ENCODE data around the gene CARD10. TPM values are rescaled to one million over a fixed set of nuclear protein-coding genes. Genes with fewer than 3 reads are reported as not detected.
A peak's percentile ranks its signal among the peaks of the same experiment; 100 is the strongest.

CARD10 gene
- total RNA-seq, 2 donors from 2014 or later: 17.4 to 28.7 TPM

DNA sequence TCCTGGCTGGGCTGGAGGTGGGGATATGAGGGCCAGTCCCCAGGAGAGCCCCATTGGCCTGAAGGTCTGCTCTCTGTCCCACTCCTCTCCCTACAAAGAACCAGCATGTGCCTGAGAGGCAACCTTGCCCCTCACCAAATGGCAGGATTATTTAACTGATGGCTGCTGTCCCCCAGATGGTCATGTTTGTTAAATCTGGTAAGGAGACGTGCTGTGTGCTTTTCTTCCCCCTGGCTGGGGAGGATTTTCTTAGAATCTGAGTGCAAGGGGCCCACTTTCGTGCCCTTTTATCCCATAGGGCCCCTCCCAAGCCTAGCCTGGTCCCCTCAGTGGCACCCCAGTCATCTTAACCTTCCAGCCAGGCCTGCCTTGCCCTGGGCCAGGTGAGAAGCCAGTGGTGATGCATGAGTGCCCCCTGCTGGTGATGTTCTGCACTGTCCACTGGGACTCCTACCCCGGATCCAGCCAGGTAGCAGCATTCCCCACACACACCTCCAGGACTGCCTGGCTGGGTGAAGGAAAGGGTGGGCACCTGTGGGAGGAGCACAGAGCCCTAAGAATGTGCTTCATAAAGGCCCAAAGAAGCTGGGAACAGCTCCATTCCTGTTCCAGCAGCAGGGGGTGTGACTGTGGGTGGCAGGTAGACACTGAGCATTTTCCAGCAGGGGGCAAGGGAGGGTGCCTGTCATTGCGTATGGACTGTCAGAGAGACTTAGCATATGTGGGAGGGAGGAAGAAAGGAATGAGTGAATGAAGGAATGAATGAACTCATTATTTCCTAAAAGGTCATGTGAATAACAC, 61.9 kb downstream of the CARD10 start:
- H3K27me3 ChIP-seq: no peaks in the 10 kb centered on the region
- H3K27ac ChIP-seq: no peak overlapping the region
- DNase-seq (peak; percentile 82 to 88 (median 86)), ATAC-seq (peak; percentile 87)
- 31 to 44% methylated on average over 4 of the region's 4 CpGs for WGBS, 2 donors
- no peaks in the 10 kb centered on the region for H3K36me3 ChIP-seq (replicated peaks in 1 of 2; ENCODE audit: insufficient read depth in 1 of 2, low read depth in 2 of 2)
- no peak for TF ChIP-seq POLR2A (IDR thresholded peaks at IDR 0.05)
- TF ChIP-seq, protein P1, sequence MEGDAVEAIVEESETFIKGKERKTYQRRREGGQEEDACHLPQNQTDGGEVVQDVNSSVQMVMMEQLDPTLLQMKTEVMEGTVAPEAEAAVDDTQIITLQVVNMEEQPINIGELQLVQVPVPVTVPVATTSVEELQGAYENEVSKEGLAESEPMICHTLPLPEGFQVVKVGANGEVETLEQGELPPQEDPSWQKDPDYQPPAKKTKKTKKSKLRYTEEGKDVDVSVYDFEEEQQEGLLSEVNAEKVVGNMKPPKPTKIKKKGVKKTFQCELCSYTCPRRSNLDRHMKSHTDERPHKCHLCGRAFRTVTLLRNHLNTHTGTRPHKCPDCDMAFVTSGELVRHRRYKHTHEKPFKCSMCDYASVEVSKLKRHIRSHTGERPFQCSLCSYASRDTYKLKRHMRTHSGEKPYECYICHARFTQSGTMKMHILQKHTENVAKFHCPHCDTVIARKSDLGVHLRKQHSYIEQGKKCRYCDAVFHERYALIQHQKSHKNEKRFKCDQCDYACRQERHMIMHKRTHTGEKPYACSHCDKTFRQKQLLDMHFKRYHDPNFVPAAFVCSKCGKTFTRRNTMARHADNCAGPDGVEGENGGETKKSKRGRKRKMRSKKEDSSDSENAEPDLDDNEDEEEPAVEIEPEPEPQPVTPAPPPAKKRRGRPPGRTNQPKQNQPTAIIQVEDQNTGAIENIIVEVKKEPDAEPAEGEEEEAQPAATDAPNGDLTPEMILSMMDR (IDR thresholded peaks at IDR 0.05): peak; percentile 67 to 96 (median 91)
- no peak overlapping the region for H3K4me3 ChIP-seq
- intact Hi-C loops (cut with DNase I): loop anchor here (5.0 kb wide), 1 partner anchor 140 kb away; no protein-coding TSS in a partner anchor
- H3K9me3 ChIP-seq: no peaks in the 10 kb centered on the region
- peaks cover 12% of the 10 kb centered on the region for H3K4me1 ChIP-seq

GRCh38 chr22:37456346-37456745, 62.9 kb downstream of the CARD10 start:
- H3K9me3 ChIP-seq: no peaks in the 10 kb centered on the region
- intact Hi-C loops (cut with DNase I): loop anchor here (5.0 kb wide), 1 partner anchor 139 kb away; no protein-coding TSS in a partner anchor
- TF ChIP-seq, protein P1 (IDR thresholded peaks at IDR 0.05): no peak
- no peak for TF ChIP-seq POLR2A (IDR thresholded peaks at IDR 0.05)
- H3K4me3 ChIP-seq: no peak overlapping the region
- WGBS, 2 donors: 53 to 62% methylated on average over 17 of the region's 17 CpGs
- H3K27ac ChIP-seq: no peak overlapping the region
- peaks cover 12% of the 10 kb centered on the region for H3K4me1 ChIP-seq
- DNase-seq: no peak
- H3K36me3 ChIP-seq (replicated peaks in 1 of 2; ENCODE audit: insufficient read depth in 1 of 2, low read depth in 2 of 2): no peaks in the 10 kb centered on the region
- H3K27me3 ChIP-seq: no peaks in the 10 kb centered on the region
- ATAC-seq: no peak

GRCh38 chr22:37455896-37456295, 63.3 kb downstream of the CARD10 start:
- Histone ChIP-seq H3K36me3 (replicated peaks in 1 of 2; ENCODE audit: insufficient read depth in 1 of 2, low read depth in 2 of 2) (no peaks in the 10 kb centered on the region), H3K27ac (no peak overlapping the region), H3K27me3 (no peaks in the 10 kb centered on the region), H3K4me3 (no peak overlapping the region), H3K4me1 (peaks cover 12% of the 10 kb centered on the region), H3K9me3 (no peaks in the 10 kb centered on the region)
- ATAC-seq: no peak
- TF ChIP-seq, protein P1 (IDR thresholded peaks at IDR 0.05): no peak
- no peak for TF ChIP-seq POLR2A (IDR thresholded peaks at IDR 0.05)
- intact Hi-C loops (cut with DNase I): loop anchor here (5.0 kb wide), 1 partner anchor 139 kb away; no protein-coding TSS in a partner anchor
- no peak for DNase-seq
- WGBS, 2 donors: 65 to 70% methylated on average over 13 to 14 of the region's 14 CpGs

- peak in 3 of 4 donors; percentile 21 to 56 (median 39) for DNase-seq
- Histone ChIP-seq H3K4me3 (no peak overlapping the region), H3K4me1 (peaks cover 12% of the 10 kb centered on the region), H3K27me3 (no peaks in the 10 kb centered on the region), H3K27ac (no peak overlapping the region), H3K36me3 (replicated peaks in 1 of 2; ENCODE audit: insufficient read depth in 1 of 2, low read depth in 2 of 2) (no peaks in the 10 kb centered on the region), H3K9me3 (no peaks in the 10 kb centered on the region)
- intact Hi-C loops (cut with DNase I): loop anchor here (5.0 kb wide), 1 partner anchor 138 kb away; no protein-coding TSS in a partner anchor
- 19 to 21% methylated on average over 19 to 21 of the region's 21 CpGs for WGBS, 2 donors
- TF ChIP-seq POLR2A (IDR thresholded peaks at IDR 0.05): no peak
- TF ChIP-seq, protein P1 (IDR thresholded peaks at IDR 0.05): no peak
- peak; percentile 37 for ATAC-seq
These were observed 64.1 kb downstream of the CARD10 start for GRCh38 chr22:37454857-37455686.

All from body of pancreas (tissue), 4 donors.